HG02885 (cell line): ENCODE data around the gene IRF8.
"Not testable (repeated sequence)": the region's sequence is repeated elsewhere in the genome, so short reads cannot be mapped to it uniquely, and the experiment has no call there.

Experiments used
- ATAC-seq: cut with Tn5 transposase; IDR thresholded peaks from one replicate; pipeline ENCODE4 v1.9.1; 2021; ENCODE audit warnings: mild to moderate bottlenecking; ENCODE audit not compliant: unreplicated experiment, poor library complexity

The IRF8 gene

GRCh38 chr16:85898521-85899442 lies at the start of gene IRF8:
Gene IRF8, plus strand, starts transcription at chr16:85899162. Its CDS starts 3,854 bp downstream, at chr16:85903016.
- peak; percentile 63 for ATAC-seq

- ATAC-seq: no peak
These were observed 49.6 kb upstream of the IRF8 start for GRCh38 chr16:85849388-85849787.

GRCh38 chr16:85850344-85850880 lies 48.5 kb upstream of the IRF8 start:
- ATAC-seq: no peak

GRCh38 chr16:85851034-85851785 lies 47.8 kb upstream of the IRF8 start:
- ATAC-seq: no peak

- ATAC-seq: no peak
These were observed 45.1 kb upstream of the IRF8 start for GRCh38 chr16:85853547-85854545.

- ATAC-seq: no peak
These were observed 44.0 kb upstream of the IRF8 start for GRCh38 chr16:85854935-85855334.

- no peak for ATAC-seq
These were observed 42.9 kb upstream of the IRF8 start for GRCh38 chr16:85856079-85856478.

- ATAC-seq: no peak
These were observed 42.4 kb upstream of the IRF8 start for GRCh38 chr16:85856585-85856984.

GRCh38 chr16:85857406-85857805 lies 41.6 kb upstream of the IRF8 start:
- ATAC-seq: no peak

- ATAC-seq: not testable (repeated sequence)
These were observed 40.4 kb upstream of the IRF8 start for GRCh38 chr16:85858571-85858970.

- ATAC-seq: no peak
These were observed 39.8 kb upstream of the IRF8 start for GRCh38 chr16:85858984-85859817.

- ATAC-seq: no peak
These were observed 39.2 kb upstream of the IRF8 start for GRCh38 chr16:85859818-85860125.

GRCh38 chr16:85860413-85861094 lies 38.4 kb upstream of the IRF8 start:
- ATAC-seq: peak; percentile 69

- no peak for ATAC-seq
These were observed 37.7 kb upstream of the IRF8 start for GRCh38 chr16:85861095-85861825.

- no peak for ATAC-seq
These were observed 36.2 kb upstream of the IRF8 start for GRCh38 chr16:85862476-85863383.

- no peak for ATAC-seq
These were observed 35.6 kb upstream of the IRF8 start for GRCh38 chr16:85863384-85863774.

GRCh38 chr16:85864965-85865364 lies 34.0 kb upstream of the IRF8 start:
- ATAC-seq: no peak
